MV-4-11 (cell line): ENCODE data around the gene CDC42SE2.
"Not testable (repeated sequence)": the region's sequence is repeated elsewhere in the genome, so short reads cannot be mapped to it uniquely, and the experiment has no call there.

ENCODE experiments used
- DNase-seq: peaks from one replicate; lab custom pipeline; 2025; lab: John Stamatoyannopoulos, UW

The CDC42SE2 gene

DNA sequence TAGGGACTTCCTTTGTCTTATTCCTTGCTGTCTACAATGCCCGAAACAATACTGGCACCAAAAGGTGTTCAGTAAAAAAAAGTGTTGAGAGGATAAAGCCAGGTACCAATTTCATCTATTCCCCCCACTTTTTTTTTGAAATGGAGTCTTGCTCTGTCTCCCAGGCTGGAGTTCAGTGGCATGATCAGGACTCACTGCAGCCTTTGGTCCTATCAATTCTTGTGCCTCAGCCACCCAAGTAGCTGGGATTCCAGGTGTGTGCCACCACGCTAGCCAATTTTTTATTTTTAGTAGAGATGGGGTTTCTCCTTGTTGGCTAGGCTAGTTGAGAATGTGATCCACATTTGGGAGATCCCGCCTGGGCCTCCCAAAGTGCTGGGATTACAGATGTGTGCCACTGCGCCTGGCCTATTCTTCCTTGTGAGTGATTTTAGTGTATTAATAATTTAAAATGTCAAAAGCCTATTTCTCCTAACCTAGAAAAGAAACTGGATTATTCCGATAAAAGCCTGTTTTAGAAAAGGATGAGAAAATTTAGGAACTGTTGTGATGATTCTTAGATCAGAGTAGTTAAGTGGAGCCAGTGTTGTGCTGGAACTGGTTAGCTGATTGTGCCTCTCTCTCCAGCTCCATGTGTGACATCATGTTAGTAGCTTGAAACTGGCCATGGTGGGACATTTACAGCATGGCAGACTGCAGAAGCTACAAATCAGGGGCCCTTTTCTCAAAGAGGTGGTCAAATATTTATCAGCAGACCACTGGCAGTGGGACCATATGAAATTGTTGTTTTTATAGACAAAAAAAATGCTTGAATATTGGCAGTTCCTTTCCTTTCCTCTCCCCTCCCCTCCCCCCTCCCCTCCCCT, 14.3 kb downstream of the CDC42SE2 start:
- peak; percentile 28 for DNase-seq

DNA sequence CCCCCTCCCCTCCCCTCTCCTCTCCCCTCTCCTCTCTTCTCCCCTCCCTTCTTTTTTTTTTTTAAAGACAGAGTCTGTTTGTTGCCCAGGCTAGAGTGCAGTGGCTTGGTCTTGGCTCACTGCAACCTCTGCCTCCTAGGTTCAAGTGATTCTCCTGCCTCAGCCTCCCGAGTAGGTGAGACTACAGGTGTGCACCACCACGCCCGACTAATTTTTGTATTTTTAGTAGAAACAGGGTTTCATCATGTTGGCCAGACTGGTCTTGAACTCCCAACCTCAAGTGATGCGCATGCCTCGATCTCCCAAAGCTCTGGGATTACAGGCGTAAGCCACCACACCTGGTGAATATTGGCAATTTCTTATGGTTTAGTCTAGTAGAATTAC, 14.9 kb downstream of the CDC42SE2 start:
- not testable (repeated sequence) for DNase-seq

DNA sequence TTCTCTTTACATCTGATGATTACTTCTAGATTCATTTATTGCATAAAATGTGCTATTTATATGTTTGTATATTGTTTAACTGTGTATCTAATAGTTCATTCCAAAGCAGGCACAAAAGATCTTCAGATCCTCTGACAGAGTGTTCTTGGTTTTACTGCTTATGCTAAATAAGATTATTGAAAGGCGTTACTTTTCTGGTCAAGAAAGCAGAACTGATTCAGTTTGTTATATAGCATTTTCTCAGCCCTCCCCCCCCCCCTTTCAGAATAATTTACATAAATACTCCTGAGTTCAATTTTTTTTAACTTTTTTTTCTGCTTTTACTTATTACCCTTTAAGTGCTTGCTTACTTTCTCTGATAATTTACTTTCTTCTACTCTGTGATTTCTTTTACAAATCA, 15.4 kb downstream of the CDC42SE2 start:
- DNase-seq, result peak; percentile 33

DNA sequence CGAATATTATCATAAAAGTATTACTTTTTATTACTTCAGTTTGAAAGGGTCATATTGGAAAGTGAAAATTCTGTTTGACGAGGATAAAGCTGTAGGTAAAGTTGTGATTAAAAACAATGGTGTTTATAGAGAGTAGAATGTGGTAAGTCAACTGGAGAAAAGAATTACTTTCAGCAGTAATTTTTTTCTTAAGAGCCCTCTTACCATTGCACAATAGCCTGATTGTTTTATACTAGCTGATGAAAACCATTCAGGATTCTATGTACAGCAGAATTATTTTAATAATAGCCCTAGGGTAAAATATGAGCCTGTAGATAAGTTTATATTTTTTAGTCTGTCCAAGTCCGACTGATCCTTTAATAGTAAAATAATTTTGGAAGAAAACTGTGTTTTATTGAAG, 16.6 kb downstream of the CDC42SE2 start:
- DNase-seq, result no peak

DNA sequence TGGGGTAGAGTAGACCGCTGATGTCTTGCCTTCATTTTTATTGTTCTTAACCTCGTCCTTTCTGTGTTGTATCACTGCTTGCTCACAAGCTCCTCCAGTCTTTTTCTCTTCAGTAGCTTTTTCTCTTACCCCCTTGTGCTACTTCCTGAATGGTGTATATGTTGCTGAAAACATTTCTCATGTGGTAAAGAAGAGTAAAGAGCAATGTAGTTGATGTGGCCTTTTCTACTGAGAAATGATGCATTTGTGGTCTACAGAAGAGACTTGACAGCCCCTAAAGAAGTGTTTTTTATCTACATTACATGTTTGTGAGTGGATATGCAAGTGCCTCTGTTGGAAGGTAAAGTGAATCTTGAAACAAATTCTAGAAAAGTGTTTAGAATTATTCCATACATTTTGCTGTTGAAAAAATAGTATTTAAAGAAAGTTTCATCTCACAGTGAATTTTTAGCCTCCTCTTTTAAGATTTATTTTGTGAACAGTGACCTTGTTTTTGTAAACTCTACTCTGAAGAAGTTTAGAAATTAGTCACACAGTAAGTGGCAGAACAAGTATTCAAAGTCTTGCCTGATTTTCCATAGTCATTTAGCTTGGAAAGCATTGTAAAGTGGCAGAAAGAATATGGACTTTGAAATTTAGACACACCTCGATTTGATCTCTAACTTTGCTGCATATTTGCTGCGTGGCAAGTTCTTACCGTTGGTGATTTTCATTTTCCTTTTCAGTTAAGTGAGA, 17.4 kb downstream of the CDC42SE2 start:
- peak; percentile 23 for DNase-seq

DNA sequence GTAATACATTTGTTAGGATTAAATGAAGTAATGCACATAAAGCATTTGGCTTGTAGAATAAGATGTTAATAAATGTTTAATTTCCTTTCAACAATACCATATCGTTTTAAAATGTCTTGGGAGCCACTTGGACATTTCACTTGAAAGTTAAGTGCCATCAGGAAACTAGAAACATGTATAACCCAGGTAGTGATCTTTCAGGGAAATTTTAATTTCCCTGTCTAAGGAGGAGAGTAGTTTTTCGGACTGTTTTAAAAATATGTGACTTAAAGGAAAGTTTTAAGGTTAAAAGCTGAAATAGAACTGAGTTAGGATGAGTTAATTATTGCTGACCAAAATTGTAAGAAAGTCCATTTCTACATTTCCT, 18.0 kb downstream of the CDC42SE2 start:
- no peak for DNase-seq

DNA sequence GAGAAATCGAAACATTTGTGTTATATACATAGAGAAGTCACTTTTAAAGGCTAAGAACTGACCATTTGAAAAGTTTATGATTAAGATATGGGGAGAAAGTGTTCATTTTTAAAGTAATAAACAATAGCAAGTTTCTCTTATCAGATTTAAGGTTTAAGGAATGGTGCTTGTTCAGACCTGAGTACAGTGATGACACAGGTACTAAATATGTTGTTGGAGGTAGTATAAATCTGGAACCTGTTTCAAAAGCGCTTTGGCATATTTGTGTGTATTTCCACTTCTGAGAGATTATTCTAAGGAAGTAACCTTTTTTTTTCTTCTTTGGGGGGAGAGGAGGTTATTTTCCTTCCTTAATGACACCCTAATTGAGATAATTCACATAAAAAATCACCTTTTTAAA, 18.4 kb downstream of the CDC42SE2 start:
- DNase-seq, result no peak

DNA sequence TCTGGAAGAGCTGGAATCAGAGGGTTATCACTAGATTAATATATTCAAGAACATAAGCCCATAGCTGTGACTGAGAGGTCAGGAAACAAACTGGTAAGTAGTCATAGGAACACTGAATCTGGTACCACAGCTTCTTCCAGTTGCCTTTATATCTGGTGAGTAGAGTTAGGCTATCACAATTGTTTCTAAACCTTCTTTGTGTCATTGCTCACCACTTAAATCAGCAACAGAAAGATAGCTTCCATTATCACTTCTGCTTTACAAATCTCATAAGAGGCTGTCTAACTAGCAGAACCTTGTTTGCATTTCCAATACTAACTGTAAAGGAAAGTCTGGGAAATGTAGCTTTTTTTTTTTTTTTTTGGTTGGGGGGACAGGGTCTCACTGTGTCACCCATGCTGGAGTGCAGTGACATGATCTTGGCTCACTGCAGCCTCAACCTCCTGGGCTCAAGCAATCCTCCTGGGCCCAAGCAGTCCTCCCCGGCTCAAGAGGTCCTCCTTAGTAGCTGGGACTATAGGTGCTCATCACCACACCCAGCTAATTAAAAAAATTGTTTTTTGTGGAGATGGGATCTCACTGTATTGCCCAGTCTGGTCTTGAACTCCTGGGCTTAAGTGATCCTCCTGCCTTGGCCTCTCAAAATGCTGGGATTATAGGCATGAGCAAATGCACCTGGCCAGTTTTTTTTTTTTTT, 22.0 kb downstream of the CDC42SE2 start:
- peak; percentile 66 for DNase-seq

DNA sequence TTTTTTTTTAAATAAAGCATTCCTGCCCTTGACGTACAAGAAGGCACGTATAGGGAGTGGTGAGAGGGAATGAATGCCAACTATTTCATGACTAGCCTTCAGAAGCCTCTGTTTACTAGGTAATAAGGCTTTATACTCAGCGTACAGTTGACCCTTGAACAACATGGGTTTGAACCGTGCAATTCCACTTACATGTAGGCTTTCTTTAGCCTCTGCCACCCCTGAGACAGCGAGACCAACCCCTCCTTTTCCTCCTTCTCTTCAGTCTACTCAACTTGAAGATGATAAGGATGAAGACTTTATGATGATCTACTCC, 22.5 kb downstream of the CDC42SE2 start:
- DNase-seq, result no peak

DNA sequence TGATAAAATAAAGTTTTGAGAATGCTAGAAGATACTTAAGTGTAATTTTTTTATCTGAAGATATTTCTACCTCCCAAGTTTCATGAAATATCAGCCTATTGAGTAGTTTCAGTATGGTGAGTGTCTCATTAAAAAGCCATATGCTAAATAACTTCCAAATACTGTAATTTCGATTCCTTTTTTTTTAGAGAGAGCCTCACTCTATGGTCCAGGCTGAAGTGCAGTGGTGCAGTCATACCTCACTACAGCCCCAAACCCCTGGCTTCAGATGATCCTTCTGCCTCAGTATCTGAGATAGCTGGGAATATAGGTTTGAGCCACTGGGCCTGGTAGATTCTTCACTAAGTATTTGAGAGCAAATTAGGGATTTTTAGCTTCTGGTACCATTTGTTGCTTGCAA, 24.5 kb downstream of the CDC42SE2 start:
- no peak for DNase-seq

DNA sequence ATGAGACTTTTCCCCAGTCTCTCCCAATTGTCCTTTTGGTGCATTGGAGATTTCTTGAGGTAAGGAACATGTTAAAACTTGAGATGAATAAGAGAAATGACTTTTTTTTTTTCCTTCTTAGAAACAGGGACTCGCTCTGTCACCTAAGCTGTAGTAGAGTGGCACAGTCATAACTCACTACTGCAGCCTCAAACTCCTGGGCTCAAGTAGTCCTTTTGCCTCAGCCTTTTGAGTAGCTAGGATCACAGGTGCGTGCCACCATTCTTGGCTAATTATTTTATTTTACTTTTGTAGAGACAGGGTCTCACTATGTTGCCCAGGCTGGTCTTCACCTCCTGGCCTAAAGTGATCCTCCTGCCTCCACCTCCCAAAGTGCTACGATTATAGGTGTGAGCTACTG, 25.9 kb downstream of the CDC42SE2 start:
- no peak for DNase-seq

DNA sequence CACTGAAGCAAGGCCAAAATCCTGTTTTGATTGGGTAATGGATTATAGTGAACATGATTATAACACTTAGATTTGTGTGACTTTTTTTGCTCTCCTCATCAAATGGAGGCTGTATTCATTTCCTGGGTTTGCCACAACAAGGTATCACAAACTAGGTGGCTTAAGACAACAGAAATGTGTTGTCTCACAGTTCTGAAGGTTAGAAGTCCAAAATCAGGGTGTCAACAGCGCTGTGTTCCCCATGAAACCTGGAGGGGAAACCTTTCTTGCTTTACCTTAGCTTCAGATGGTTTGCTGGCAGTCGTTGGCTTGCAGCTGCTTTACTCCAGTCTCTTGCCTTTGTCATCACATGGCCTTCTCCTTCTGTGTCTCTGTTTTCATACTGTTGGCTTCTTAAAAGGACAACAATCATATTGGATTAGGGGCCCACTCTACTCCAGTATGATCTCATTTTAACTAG, 32.4 kb downstream of the CDC42SE2 start:
- no peak for DNase-seq

DNA sequence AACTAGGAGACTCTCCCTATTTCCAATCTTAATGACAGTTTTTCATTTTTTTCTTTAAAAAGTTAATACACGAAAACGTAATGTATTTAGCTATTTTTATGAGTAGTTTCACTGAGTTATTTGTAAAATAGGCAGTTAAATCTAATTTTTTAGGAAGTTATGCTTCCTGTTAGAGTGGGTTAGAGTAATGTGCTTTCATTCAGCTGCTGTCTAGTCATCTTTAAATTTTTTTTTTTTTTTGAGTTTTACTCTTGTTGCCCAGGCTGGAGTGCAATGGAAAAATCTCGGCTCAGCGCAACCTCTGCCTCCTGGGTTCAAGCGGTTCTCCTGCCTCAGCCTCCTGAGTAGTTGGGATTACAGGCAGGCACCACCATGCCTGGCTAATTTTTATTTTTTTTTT, 34.0 kb downstream of the CDC42SE2 start:
- DNase-seq, result peak; percentile 13

DNA sequence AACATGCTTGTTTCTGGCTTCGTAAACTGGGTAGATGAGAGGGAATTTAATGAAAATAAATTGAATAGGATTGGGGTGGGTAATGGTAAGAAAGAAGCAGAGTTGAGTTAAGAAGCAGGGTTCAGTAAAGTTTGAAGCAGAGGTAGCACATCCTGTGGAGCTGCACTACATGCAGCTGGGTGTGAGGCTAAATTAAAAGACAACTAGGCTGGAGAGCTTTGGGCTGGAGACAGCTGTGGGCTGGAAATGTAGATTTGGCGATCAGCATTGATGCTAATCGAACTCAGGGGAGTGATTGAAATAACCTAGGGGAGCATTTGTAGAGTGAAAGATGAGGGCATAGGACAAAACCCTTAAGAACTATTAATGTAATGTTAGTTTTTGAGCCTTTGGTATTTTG, 35.6 kb downstream of the CDC42SE2 start:
- DNase-seq, result no peak

DNA sequence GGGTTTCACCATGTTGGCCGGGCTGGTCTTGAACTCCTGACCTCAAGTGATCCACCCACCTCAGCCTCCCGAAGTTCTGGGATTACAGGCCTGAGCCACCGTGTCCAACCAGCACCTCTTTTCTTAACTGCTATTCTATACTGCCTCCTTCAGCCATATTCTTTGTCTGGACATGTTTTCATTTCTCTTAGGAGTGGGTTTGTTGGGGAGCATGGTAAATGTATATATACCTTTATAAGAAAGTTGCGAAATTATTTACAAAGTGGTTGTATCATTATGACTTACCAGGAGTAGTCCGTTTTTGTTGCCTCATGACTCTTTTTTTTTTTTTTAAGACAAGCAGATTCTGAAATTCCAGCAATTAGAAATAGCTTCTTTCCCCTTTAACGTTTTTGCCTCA, 38.7 kb downstream of the CDC42SE2 start:
- no peak for DNase-seq

DNA sequence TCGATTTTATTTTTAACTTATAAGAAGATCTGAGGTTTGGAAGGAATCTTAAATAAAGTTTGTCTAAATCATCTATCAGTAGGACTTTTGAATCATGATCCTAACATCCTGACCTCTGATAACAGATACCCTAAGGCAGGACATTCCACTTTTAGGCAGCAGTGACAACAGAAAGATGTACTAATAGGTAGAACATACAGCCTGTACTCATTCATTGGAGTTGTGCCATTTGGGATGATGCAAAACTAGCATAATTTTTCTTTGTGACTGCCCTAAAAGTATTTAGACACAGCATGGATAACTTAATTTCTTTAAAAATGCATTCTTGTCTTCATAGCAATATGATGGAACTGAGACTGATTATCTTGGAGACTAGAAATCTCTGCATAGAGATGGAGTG, 39.7 kb downstream of the CDC42SE2 start:
- DNase-seq, result no peak

DNA sequence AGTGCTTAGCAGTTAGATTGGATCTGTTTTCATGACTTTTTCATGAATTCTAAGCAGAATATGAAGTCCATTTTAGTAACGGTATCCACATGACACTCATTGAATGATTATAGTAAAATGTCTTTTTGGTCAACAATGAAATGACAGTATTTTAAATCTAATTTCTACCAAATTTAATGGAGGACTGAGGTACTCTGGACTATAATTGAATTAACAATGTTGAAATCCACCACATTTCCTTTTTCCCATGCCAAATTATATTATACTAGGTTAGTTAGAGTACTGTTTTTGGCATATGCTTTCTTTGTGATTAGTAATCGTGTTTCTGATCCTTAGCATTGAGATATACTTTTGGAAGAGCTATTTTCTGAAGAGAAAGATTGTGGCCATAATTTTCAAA, 40.6 kb downstream of the CDC42SE2 start:
- DNase-seq, result no peak

DNA sequence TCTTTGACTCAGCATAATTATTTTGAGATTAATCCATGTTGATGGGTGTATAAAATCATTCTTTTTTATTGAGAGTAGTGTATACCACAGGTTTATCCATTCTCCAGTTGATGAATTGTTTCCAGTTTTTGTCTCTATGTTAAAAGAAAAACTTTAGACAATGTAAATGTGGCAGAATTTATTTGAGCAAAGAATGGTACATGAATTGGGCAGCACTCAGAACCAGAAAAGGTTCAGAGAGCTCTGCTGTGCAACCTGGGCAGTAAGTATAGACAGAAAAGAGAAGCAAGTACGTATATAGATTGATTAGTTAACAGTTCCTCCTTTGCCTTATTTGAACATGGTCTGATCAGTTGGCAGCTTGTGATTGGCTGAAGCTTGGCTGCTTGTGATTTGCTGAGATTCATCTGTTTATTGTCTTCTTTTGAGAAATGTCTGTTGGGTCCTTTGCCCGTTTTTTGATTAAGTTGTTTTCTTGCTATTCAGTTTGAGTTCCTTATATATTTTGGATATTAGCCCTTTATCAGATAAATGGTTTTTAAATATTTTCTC, 41.4 kb downstream of the CDC42SE2 start:
- no peak for DNase-seq

DNA sequence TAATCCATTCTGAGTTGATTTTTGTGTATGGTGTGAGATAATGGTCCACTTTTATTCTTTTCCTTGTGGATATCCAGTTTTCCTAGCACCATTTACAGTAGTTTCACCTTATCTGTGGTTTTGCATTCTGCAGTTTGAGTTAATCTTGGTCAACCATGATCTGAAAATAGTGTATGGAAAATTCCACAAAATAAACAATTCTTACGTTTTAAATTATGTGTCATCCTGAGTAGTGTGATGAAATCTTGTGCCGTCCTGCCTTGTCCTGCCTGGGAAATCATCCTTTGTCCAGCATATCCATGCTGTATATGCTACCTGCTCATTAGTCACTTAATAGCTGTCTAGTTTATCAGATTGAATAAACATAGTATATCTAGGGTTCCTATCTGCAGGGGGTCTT, 42.1 kb downstream of the CDC42SE2 start:
- DNase-seq, result no peak

DNA sequence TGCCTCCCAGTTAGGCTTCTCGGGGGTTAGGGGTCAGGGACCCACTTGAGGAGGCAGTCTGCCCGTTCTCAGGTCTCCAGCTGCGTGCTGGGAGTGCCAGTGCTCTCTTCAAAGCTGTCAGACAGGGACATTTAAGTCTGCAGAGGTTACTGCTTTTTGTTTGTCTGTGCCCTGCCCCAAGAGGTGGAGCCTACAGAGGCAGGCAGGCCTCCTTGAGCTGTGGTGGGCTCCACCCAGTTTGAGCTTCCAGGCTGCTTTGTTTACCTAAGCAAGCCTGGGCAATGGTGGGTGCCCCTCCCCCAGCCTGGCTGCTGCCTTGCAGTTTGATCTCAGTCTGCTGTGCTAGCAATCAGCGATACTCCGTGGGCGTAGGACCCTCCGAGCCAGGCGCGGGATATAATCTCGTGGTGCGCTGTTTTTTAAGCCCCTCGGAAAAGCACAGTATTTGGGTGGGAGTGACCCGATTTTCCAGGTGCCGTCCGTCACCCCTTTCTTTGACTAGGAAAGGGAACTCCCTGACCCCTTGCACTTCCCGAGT, 48.5 kb downstream of the CDC42SE2 start:
- DNase-seq, result not testable (repeated sequence)

DNA sequence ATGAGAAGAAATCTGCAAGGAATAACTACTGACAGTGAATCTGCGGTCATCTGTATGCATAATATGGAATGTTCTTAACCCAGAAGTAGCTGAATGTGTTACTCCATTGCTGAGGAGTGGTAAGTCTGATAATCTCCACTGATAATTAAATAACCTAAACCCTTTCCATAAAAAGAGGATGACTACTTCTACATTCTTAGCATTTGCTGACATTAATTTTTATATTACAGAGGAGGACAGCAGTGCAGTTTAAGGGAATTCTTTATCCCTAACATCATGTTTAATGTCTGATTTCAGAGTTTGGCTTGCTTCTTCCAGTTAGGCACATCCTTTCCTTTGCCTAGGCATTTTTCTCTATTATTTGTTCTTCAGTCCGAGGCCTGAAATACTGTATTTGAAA, 52.2 kb downstream of the CDC42SE2 start:
- DNase-seq, result no peak

DNA sequence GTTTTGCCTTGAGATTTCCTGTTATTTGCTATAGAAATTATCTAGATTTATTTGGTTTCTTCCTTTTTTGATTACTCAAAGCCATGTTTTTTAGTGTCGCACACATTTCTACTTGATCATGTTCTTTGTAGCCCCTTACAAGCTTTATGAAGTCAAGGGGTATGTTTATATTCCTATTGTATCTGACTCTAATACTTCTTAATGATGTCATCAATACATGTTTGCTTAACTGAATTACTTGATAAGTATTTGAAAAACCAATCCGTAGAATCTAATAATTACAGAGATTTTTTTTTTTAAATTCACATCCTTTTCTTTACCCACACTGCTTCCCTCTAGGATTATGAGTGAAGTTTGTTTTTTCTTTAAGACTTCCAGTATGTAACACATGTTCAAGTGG, 53.0 kb downstream of the CDC42SE2 start:
- no peak for DNase-seq
